ENCODE data around the gene ARAF. TPM values are rescaled to one million over a fixed set of nuclear protein-coding genes. Genes with fewer than 3 reads are reported as not detected.

Gene ARAF
- total RNA-seq, 1 donor = 23.3 TPM

- DNase-seq (ENCODE audit: low read depth) = no peak
- H3K4me3 ChIP-seq (ENCODE audit: low read depth, low read length) = peak overlapping the region; percentile 76
- no peak for TF ChIP-seq CTCF (IDR thresholded peaks at IDR 0.05; ENCODE audit: insufficient read depth, low read depth, low read length)
These were observed 24.3 kb downstream of the ARAF start for GRCh38 chrX:47585273-47585672.

- no peak for TF ChIP-seq CTCF (IDR thresholded peaks at IDR 0.05; ENCODE audit: insufficient read depth, low read depth, low read length)
- no peak overlapping the region for H3K4me3 ChIP-seq (ENCODE audit: low read depth, low read length)
- DNase-seq (ENCODE audit: low read depth) = no peak
These were observed 25.2 kb downstream of the ARAF start for GRCh38 chrX:47586043-47586787.

- peak; percentile 37 for DNase-seq (ENCODE audit: low read depth)
- TF ChIP-seq CTCF (IDR thresholded peaks at IDR 0.05; ENCODE audit: insufficient read depth, low read depth, low read length) = no peak
These were observed 26.3 kb downstream of the ARAF start for GRCh38 chrX:47587091-47587891.

GRCh38 chrX:47587906-47588735 lies 27.1 kb downstream of the ARAF start:
- H3K4me3 ChIP-seq (ENCODE audit: low read depth, low read length) = no peak overlapping the region
- no peak for TF ChIP-seq CTCF (IDR thresholded peaks at IDR 0.05; ENCODE audit: insufficient read depth, low read depth, low read length)
- peak; percentile 30 for DNase-seq (ENCODE audit: low read depth)

More at GRCh38 chrX:47587091-47587891, 26.3 kb downstream of the ARAF start:
- no peak overlapping the region for H3K4me3 ChIP-seq (ENCODE audit: low read depth, low read length)

GRCh38 chrX:47590984-47591383 lies 30.0 kb downstream of the ARAF start:
- no peak for TF ChIP-seq CTCF (IDR thresholded peaks at IDR 0.05; ENCODE audit: insufficient read depth, low read depth, low read length)
- no peak overlapping the region for H3K4me3 ChIP-seq (ENCODE audit: low read depth, low read length)
- DNase-seq (ENCODE audit: low read depth) = no peak

GRCh38 chrX:47593522-47593921 lies 32.5 kb downstream of the ARAF start:
- no peak overlapping the region for H3K4me3 ChIP-seq (ENCODE audit: low read depth, low read length)
- no peak for TF ChIP-seq CTCF (IDR thresholded peaks at IDR 0.05; ENCODE audit: insufficient read depth, low read depth, low read length)
- DNase-seq (ENCODE audit: low read depth) = no peak

Data from fibroblast of villous mesenchyme (primary cell).